Activated CD4-positive, CD25-positive, alpha-beta regulatory T cell (primary cell): ENCODE measurements around the gene TRIM65.

Experiments
- DNase-seq, 4 experiments: peaks; one replicate each; lab custom pipeline; 2025; lab: John Stamatoyannopoulos, UW

TRIM65 gene

DNA sequence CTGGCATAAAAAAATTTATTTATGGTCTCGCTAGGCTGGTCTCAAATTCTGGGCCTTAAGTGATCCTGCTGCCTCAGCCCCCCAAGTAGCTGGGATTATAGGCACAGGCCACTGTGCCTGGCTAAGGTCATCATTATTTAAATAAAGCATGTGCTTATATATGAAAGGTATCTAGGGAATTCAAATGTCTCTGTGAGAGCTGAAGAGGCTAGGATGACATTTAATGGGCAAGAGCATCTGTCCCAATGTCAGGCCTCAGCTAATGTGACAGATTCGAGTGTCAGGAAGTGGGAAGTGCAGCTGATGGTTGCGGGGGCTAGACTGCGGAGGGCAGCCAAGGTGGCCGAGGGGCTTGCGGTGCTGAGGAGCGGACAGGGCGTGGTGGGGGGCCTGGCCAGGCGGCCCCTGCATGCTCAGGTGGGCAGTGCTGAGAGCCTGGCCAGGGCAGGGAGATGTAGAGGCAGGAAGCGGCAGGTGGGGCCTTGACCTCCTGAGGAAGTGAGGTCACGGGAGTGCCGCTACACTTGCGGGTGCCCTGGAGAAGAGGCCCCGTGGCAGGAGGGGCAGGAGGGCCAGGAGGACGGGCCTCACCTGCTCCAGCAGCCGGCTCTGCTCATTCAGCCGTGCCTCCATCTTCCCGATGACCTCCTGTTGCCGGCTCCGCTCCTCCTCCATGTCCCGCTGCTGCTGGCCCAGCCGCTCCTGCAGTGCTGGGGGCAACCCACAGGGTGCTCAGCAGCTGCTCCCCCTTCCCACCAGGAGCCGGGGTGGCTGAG lies 20.6 kb upstream of the TRIM65 start:
- DNase-seq = no peak

- DNase-seq = no peak
Measured at GRCh38 chr17:75915268-75915667, 18.5 kb upstream of the TRIM65 start.

DNA sequence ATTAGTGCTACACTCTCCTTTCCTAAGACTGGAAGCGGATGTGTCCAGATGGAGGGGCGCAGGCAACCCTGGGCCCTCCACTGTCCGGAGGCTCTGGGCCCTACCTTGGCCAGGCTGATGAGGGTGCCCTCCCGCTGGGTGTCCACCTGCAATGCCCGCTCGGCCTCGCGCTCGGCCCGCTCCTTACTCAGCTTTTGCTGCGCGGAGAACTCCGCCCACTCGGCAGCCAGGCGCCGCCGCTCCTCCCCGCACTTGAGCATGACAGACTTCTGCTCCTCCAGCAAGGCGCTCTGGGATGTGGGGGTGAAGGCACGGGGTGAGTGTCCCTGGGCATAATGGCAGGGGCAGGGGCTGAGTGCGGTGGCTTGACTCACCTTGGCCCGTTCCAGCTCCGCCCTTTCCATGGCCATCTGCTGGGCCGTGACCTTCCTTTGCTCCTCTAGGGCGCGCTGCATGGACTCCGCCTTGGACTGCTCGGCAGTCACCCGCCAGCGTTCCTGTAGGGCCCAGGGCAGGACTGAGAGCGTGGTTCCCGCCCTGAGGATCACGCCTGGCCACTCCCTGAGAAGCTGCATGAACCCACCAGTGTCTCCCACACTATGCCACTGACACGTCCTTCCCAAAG lies 18.0 kb upstream of the TRIM65 start:
- no peak for DNase-seq

DNA sequence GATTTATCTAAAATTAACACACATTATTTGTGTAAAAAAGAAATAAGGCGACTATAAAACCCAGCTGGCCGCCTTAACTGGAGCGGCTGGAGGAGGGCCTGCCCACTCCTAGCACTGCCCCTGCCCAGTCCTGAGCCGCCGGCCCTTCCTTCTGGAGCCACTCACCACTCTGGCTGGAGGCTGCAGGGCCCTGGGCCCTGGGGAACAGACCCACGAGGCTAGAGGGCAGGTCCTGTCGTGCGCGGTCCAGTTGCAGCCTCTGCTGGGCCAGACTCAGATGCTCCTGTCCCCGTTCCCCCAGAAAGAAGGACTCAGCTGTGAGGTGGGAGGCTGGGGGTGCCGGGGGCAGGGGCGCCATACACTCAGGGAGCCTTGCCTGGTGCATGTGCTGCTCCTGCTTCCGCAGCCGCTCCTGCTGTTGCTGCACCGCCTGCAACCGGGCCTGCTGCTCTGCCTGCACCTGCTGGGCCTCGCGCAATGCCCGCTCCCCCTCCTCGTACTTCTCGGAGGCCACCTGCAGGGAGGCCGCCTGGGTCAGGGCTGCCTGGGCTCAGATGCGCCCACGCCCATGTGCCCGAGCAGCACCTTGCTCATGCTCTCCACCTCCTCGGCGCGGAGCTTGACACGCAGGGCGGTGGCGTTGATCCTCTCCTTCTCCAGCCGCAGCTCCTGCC lies 16.9 kb upstream of the TRIM65 start:
- no peak for DNase-seq

- no peak for DNase-seq
Measured at GRCh38 chr17:75910699-75911098, 13.9 kb upstream of the TRIM65 start.

DNA sequence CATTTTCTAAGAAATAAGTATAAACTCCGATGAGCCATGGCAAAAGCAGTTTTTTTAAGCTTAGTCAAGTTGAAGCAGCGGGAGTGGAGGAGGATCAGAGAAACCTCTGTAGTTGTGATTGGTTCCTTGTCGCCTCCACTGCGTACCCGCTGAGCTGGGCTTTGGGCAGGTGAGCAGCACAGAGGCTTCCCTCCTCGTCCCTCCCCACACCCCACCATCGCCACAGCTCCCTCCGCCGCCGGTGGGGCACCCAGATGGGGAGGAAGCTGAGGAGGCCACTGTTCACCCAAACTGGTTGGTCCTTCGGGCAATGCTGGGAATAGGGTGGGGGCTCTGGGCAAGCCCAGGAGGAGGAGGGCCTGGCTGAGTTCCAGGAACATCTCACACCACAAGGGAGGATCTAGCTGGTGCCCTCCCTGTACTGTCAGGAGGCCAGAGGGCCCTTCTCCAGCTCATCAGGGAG lies 13.1 kb upstream of the TRIM65 start:
- no peak for DNase-seq

DNA sequence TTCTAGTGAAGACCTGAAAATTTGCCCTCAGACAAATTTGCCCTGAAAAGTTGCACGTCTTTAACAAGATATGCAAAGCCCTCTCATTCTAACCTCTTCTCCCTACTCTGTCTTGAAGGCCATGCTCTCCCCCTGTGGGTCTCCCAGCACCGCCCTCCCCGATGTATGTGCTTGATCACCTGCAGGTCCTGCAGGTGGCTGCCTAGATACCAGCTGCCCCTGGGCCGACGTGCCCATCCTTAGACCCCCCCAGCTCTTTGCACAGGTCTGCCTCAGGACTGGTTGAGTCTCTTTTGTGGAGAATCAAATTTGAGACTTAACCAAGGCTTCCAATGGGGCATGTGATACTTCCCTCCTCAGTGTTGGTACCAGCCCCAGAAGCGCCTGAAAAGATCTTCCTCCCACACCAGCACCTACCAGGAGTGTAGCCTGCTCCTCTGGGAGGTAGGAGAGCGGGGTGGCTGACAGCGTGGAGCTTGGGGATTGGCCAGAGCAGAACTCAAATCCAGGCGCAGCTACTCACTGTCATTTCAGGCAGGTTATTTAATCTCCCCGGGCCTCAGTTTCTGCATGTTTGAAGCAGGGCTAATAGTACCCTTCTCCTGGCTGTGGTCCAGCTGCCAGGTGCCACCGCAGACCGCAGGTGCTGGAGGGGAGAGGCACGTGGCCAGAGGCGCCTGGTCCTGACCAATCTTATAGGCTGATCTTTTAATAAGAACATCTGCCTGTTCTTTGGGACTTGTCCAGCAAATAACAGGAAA lies 12.5 kb upstream of the TRIM65 start:
- DNase-seq = no peak

DNA sequence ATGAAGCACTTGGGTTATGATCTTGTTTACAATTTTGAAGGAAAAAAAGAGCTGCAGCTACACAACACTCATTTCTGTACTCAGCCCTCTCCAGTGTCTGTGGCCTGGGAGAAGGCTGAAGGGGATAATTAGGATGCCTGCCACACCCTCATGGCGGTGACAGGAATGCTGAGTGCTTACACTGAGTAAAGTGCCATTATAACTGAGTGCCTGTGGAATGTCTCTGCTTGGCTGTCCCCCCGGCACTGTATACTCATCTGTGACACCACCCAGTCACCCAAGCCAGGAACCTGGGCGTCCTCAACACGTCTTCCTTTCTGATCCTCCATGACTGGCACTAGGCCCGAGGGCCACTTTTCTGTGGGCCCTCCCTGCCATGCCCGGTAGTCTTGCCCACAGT lies 11.4 kb upstream of the TRIM65 start:
- DNase-seq = no peak

DNA sequence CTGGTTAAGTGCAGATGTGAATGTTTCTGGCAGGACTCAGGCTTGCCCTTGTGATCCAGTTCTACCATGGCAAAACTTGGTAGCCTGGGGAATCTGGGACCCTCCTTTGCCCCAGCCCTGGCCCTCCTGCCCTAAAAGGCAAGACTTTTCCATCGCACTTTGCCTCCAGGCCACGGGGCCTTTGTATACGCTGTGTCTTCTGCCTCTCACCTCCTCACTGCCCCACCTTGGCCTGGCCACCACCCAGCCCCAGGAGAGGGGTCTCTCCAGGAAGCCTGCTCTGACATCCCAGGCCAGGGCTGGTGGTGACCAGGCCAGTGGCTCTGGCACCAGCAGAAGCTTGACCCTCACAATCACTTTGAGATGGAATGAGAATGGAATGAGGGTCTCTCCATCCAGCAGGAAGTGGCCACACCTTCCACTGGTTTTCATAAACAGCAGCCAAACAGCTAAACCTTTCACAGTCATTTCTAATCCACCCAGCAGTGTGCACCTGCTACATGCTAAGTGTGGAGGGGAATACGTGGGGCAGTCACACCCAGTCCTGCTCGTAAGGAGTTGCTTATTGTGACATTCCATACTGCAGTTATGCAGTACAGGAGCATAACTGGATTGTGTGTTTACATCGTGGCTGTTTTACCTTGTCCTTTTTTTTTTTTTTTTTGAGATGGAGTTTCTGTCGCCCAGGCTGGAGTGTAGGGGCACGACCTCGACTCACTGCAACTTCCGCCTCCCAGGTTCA lies 9.6 kb upstream of the TRIM65 start:
- DNase-seq = no peak

DNA sequence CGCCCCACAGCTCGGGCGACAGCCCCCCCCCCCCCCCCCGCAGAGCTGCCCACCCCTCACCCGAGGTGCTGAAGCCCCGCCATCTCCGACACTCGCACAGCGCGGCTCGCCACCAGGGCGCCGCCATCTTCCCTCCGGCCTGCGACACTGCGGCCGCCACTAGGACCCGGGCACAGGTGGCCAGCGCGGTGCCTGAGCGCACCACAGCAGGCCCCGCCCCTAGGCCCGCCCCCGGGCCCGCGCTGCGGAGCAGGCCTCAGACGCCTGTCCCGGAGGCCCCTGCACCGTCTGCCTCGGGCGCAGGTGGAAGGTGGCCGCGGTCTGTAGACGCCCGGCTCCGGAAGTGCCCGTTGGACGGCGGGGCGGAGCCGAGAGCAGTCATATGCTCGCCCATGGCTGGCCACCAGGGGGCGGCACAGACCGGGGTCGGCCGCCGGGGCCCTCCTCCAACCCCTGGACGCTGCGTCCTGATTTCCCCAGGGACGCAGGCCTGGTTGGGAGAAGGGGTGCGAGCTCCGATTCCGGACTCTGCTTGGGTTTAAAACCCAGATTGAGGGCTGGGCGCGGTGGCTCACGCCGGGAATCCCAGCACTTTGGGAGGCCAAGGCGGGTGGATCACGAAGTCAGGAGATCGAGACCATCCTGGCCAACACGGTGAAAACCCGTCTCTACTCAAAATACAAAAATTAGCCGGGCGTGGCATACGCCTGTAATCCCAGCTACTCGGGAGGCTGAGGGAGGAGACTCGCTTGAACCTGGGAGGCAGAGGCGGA lies 8.2 kb upstream of the TRIM65 start, which contains the start of gene MRPL38:
Gene MRPL38 (minus strand): TSS at position 136 of the 773 bp plus-strand sequence. CDS start 9 bp downstream, at position 127.
- DNase-seq = peak; percentile 87 to 95 (median 90)

- no peak for DNase-seq
Measured at GRCh38 chr17:75902406-75902805, 5.7 kb upstream of the TRIM65 start.

- no peak for DNase-seq
Measured at GRCh38 chr17:75901727-75902126, 5.0 kb upstream of the TRIM65 start.

GRCh38 chr17:75900691-75901533 lies 4.2 kb upstream of the TRIM65 start:
- no peak for DNase-seq

- no peak for DNase-seq
Measured at GRCh38 chr17:75899767-75900468, 3.2 kb upstream of the TRIM65 start.

DNA sequence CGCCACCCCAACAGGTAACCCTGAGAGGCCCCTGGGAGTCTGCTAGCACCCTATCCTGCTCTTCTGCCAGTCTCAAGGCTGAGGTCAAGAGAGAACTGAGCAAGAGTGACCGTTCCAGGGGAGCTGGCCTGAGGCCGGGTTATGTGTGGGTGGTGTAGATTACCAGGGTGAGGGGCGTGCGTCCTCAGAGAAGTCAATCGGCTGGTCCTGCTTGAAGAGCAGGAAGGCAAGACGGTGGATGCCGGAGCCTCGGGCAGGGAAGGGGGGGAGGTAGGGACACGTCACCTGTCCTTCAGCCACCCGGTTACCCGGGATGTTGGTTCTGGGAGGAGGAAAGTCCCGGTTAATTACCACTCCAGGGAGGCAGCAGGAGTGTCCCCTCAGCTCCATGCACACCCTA lies 2.6 kb upstream of the TRIM65 start:
- no peak for DNase-seq

- DNase-seq = no peak
Measured at GRCh38 chr17:75898791-75899190, 2.0 kb upstream of the TRIM65 start.

- DNase-seq = no peak
Measured at GRCh38 chr17:75898065-75898464, 1.3 kb upstream of the TRIM65 start.

DNA sequence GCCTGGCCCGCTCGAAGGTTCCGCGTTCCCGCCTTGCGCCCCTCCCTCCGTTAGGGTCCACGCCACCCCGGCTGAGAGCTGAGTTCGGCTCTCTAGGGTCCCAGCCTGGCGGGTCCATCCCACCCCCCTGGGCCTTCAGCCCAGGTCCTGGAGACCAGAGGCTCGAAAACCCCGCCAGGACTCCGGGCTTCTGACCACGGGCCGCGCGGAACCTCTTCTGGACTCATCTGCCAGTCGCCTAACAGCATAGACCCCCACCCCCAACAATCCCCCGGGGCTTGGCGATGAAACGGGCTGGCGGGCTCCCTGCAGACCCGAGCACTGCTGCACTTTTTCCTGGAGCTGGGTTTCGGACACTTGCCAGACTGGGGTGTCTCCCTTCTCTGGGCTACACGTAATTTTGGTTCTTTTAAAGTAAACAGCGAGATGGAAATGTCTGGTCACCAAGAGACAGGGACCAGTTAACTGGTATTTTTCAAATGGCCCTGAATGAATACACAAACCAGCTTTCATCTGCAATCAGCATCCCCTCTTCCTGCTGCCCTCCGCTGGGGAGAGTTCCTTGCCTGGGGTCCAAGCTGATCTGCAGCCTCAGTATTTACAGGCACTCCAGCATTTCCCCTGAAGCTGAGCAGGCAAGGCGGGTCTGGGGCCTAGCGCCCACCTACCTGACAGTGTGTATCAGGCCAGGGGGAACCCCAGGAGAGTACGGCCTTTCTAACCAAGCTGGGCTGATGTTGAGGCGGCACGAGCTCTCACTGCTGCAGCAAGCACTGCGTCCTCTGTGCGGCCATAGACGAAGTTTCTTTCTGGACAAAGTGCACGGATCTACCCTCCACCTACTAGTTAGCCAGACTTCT lies 639 bp upstream of the TRIM65 start:
- DNase-seq = no peak
